ENCODE data around the gene CLTB.

The CLTB gene

DNA sequence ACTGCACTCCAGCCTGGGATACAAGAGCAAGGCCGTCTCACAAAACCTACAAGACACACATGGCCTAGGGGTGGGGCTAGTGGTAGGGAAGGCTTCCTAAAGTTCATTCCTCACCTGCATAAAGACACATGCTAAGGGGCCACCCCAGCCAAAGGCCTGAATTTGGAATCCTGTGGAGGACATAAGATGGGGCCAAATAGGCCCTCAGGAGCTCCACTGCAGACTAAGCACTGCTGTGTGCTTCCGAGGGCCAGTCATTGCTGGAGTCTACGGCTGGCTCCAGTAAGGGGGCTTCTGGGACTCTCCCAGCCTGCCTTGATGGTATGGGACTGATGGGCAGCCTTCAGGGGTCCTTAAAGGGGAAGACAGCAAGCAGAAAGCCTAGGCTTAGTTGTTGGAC lies 33.6 kb downstream of the CLTB start:
- DNase-seq (ENCODE audit: low read depth in 2 of 2): no peak

DNA sequence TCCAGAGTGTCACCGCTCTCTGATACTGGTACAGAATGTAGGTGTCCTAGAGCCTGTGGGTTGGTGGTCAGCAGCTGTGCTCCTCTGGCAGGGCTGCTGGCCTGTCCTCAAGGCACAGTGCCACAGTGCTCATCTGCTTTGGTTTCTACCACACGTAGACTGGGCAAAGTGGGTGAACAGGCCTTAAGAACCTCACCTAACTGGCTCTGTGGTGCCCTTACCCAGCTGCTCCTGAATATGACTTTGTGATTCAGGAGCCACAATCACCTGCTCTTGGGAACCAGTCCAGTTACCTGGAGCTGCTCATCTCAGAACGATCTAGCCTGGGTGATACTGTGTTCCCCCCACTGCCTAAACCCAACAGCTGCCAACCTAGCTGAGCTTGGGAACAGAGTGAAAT lies 34.4 kb downstream of the CLTB start:
- DNase-seq (ENCODE audit: low read depth in 2 of 2): no peak

DNA sequence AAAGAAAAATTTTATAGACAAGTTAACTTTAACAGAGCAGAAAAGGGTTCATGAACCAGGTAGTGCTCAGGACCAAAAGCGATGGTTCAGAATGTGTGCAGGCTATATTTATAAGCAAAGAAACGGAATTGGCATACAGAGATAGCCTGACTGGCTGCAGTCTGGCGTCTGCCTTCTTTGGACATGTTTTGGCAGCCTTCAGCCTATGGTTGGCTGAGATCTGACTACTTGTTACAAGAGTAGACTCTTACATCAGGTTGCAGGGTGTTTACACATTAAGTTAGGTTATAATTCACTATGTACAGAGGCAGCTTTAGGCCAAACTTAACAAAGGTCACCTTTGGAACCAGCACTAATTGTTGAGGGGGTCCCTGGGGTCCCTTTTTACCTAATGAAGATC lies 34.9 kb downstream of the CLTB start:
- DNase-seq (ENCODE audit: low read depth in 2 of 2): no peak

DNA sequence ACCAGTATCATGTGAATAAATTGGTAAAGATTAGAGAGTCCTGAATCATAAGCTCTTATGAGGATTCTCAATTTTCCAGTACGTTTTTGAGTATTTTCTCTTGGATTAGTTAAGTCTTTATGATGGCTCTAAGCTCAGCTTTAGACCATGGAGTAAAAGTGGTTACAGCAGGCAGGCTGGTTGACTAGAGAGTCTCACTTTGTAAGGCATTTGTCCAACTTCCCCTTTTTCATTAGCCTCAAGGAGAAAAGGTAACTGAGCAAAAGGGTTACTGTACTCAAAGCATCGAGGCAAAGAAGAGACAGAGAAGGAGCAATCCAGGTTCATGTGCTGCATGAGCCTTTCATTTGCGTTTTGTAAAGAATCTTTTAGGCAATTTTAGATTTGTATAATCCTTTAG lies 36.5 kb downstream of the CLTB start:
- no peak for DNase-seq (ENCODE audit: low read depth in 2 of 2)

DNA sequence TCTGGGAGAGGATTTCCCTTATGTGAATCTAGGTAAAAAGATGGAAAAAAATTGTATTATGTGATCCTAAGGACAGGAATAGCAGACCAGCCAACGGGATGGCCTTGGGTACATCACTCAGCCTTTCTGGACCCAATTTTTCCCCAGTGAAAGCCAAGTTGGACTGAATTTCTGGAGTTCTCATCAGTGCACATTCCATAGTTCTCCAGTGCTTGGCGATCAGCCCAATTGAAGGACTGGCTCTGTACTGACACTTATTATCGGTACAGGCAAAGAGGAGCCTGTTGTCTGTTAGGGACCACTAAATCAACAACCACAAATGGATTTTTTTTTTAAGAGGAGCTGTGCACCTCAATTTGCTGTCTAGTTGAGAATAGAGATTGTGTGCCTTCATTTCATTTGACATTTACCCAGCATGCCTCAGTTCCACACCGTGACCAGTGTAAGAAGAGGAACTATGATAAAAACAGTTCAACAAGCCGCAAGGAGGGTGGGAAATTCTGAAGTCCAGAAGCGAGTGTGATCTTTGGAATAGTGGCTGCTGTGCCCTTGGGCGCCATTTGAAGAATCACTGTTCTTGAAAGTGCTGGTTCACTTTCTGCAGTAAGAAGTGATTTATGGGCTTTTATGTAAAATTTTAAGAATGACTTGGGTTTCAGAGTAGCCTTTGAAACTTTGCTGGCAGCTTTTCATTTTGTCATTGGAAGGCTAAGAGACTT lies 43.1 kb downstream of the CLTB start:
- DNase-seq (ENCODE audit: low read depth in 2 of 2): no peak

DNA sequence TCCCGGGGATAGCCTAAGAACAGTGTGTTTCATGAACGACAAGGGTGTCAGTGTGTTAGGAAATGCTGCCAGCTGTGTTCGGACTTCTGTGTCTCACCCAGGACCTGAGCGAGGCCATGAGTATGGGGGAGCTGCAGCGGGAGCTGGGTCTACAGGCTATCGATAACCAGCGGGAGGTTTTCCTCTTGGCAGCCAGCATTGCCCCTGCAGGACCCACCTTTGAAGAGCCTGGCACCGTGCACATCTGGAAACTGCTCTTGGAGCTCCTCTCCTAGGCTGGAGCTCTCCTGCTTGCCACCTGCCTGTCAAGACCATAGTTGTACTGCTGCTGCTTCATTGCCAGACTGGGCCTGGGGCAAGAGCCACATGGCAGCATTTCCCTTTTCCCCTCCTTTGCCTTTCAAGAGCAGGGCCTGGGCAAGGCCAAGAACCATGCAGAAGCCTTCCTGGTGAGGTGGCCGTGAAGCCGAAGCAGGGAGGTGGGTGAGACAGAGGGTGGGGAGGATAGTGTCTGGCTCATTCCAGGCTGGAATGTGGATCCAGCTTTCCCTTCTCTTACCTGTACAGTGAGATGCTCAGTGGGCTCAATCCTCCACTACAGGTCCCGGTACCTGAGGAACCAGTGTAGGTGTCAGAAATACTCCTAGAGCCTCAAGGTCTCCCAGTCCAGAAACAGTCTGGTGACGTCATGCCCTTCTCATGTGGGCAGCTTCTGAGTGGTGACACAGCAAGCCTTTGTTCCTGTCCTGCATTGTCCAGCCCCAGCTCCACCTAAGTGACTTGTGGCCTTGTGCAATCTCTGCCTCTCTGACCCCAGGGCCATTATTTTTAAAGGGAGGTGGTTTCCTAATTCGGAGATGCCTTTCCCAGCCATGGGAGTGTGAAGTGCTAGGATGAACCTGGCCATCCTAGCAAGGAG lies 44.5 kb downstream of the CLTB start:
- no peak for DNase-seq (ENCODE audit: low read depth in 2 of 2)

DNA sequence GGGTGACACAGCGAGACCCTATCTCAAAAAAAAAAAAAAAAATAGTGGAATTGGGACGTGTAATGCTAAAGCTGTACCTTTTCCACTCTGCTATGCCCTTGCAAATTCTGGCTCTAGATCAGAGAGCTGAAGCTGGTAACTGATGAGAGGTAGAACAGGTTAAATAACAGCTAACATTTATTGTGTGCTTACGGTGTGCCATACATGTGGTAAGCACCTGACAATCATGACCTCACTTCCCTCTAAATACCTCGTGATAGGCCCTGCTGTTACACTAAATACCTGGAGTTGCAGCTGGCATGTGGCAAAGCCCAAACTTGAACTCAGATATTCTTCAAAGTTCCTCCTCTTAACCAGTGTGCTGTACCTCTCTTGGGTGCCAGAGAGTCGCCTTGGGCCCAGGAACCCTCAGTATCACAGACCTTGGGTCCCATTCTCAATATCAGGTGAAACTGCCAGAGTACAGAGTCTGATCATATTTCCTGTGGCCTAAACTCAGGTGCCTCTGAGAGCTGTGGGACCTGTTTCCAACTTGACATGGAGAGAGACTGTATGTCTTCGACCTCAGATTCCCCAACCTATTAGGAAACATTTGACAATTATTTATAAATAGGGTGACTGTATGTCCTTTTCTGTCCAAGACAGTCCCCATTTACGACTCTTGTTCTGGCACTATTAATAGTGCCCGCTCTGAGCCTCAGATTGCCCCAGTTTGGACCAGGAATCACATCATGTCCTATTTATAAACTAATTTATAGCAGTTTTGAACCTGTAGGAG lies 46.2 kb downstream of the CLTB start:
- no peak for DNase-seq (ENCODE audit: low read depth in 2 of 2)

DNA sequence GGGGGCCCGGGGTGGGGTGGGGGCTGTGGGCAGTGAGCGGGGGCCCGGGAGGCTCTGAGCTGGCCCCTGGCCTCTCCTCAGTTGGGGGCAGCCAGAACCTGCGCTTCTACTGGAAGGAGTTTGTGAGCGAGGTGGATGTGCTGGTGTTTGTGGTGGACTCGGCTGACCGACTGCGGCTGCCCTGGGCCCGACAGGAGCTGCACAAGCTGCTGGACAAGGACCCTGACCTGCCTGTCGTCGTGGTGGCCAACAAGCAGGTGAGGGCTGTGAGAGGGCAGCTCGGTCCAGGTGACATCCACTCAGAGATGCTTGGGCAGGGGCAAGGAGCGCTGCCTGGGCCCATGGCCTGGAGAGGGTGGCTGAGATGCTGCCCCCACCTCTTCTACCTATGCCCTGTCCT lies 47.6 kb downstream of the CLTB start:
- DNase-seq (ENCODE audit: low read depth in 2 of 2): no peak

DNA sequence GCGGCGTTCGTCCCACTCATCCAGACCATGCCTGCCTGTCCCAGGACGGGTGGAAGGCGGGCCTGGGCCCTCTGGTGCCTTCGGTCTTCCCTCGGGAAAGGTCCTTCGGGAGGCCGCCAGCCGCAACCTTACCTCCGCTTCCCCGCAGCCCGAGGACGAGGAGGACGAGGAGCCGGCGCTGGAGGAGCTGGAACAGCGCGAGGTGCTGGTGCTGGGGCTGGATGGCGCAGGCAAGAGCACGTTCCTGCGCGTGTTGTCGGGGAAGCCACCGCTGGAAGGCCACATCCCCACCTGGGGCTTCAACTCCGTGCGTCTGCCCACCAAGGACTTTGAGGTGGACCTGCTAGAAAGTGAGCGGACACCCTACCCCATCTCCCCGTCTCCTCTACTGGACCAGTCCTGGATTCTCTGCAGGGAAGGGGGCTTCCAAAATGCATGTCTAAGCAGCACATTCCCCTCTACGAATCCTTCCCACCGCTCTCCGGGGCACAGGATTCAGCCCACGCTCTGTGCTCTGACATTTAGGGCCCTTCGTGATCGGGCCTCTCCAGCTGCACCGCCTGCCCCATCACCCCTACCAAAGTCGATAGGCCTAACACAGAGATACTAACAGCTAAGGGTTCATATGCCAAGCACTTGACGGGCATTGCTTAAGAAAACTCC lies 50.0 kb downstream of the CLTB start:
- DNase-seq (ENCODE audit: low read depth in 2 of 2): no peak

DNA sequence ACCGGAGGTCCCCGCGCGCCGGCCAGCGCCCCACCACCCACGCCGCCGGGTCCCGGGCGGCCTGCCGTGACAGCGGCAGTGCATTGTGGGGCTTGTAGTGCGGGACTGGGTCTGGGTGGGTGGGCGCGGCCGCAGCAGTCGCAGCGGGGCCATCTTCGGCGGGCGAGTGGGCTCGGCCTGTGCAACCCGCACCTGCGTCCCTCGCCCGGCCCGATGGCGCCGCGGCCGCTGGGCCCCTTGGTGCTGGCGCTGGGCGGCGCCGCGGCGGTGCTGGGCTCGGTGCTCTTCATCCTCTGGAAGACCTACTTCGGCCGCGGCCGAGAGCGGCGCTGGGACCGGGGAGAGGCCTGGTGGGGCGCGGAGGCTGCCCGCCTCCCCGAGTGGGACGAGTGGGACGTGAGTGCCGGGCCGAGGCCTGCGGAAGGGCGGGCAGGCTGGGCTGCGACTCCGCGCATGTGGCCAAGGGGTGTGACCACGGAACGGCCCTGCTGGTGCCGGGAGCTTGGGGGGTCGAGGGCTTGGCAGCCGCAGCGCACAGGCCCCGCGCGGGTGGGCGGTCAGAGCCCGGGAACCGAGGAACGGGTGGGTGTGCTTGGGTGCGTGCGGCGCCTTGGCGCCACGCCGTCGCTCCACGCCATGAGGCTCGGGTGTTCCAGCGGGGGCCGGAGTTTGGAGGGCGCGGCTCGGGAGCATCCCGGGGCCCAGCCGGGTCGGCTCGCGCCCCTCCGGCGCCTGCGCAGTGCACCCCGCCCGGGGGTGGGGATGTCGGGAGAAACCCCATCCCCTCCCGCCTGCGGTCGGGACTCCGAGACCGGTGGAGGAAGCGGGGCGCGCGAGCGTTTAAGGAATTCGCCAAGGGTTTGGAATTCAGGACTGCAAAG lies 50.7 kb downstream of the CLTB start, which contains the start of gene ARL10:
Gene ARL10, plus strand, starts transcription at position 137 of the 881 bp plus-strand sequence. Its CDS starts 77 bp downstream, at position 214.
- DNase-seq (ENCODE audit: low read depth in 2 of 2): peak; percentile 33 to 53

DNA sequence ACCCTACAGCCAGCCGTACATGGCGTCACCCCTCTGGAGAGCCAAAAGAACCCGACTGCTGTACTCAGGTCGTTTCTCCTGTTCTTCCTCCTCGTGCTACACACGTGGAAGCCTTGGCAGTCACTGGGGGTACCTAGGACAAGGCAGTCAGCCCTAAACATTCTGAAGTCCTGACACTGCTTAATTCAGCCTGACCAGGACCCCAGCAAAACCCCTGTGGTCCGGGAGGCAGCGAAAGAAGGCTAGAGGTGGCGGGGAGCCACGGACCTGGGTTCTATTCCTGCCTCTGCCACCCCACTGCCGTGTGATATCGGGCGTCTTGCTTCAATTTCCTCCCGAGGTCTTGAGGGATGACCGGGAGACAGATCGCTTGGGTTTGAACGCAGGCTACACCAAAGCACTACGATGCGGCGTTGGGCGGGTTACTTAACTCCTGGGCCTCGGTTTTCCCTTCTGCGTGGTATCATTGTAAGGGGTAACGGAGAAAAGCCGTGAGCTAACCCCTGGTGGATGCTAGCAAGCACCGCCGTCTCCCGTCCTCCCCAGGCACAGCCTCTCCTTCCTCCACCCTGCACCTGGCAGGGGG lies 51.5 kb downstream of the CLTB start:
- DNase-seq (ENCODE audit: low read depth in 2 of 2): no peak

DNA sequence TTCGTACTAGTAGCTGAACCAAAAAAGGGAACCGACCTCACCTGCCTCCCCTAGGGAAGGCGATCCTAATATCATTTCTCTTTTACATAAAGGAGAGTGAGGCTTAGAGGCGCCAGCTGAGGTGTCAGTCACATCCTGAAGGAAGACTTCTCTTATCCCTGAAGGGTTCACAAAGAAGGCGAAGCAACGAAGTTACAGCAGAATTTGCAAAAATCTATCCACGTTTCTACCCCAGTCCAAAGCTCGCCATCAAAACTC lies 54.2 kb downstream of the CLTB start:
- no peak for DNase-seq (ENCODE audit: low read depth in 2 of 2)

DNA sequence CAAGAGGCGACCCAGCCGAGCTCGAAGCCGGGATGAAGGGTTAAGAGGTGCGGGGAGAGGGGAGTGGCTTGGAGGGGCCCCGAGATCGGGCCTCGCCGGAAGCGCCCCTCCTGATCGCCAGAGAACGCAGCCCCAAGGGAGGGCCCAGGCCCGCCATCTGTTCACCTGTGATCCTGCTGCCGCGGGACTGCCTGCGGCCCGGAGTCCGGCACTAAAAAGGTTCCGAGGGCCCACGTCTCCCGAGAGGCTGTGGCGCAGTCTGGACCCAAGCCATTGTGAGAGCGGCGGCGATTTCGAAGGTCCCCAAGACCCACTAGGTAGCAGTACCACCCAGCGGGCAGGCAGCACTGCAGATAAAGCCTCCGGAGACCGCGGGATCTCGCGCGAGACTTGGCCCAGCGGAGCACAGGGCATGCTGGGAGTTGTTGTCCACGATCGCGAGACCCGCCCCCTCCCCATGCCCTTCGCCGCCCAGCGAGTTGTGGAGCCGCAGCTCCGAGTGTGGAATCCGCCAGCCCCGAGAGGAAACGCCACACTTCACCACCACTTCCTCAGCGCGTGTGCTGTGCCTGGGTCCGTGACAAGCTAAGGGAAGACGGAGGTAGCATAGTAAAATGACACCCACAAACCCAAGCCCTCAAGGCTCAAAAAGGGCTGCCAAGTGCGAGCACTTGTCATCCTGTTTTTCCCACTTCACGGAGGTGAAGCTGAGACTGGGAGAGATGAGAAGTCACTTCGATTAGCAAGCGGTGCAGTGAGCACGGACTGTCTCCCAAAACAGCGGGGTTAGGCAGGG lies 54.7 kb downstream of the CLTB start, which contains the start of gene KIAA1191:
Gene KIAA1191, minus strand, starts transcription at position 328 of the 796 bp plus-strand sequence. CDS start 2,256 bp downstream, outside the sequence.
- DNase-seq (ENCODE audit: low read depth in 2 of 2): peak; percentile 89 to 92

DNA sequence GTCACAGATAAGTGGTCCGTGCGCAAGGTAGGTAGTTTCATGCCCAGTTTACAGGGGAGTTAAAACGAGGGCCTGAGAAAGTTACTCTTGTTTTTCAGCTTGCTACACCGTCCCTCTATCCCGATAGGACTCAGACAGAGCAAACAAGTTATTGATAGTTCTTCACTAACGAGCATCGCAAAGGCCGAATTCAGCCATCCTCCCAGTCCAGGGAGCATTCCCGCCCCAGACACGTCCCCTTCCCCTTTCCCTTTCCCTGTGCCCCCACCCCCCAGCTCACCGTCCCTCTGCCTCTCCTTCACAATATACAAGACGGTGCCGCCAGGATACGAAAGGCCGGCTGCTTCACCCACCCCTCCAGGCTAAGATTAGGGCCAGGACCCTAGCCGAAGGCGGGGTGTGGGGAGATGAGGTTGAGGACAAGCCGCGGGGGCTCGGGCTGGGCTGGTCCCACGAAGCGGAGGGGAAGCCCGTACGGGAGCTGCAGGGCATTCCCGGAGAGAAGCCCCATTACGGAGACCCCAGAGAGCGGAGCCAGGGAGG lies 55.4 kb downstream of the CLTB start:
- DNase-seq (ENCODE audit: low read depth in 2 of 2): no peak

DNA sequence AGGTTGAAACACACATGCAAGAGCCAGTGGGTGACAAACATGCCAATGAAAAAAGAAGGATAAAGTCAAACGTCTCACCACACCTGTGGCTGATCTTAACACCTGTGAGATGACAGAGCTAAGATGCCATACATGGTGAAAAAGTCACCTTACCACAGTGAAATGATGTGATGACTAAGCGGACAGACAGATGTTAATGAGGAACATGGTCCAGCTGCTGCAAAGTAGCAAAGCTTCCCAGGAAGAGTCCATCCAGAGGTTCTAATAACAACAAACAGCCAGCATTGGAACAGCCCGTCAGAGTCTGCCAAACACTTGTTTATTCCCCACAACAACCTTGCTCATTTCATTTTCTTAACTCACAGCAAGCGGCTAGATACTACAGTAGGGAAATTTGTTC lies 56.7 kb downstream of the CLTB start:
- no peak for DNase-seq (ENCODE audit: low read depth in 2 of 2)

DNA sequence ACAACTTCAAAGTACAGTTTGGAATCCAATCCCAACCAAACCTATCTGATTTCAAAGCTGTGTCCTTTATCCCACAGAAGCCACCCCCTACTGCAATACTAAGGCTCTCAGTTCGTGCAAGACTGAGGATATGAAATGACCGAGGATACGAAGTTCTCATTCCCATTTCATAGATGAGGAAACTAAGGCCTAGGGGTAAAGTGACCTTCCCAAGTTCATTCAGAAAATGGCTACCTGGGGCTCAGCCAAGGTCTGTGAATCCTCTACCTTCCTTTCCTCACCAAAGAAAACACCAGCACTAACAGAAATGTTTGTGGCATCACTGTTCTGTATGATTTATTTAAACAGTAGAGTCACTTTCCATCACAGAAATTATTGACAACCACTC lies 60.2 kb downstream of the CLTB start:
- no peak for DNase-seq (ENCODE audit: low read depth in 2 of 2)

DNA sequence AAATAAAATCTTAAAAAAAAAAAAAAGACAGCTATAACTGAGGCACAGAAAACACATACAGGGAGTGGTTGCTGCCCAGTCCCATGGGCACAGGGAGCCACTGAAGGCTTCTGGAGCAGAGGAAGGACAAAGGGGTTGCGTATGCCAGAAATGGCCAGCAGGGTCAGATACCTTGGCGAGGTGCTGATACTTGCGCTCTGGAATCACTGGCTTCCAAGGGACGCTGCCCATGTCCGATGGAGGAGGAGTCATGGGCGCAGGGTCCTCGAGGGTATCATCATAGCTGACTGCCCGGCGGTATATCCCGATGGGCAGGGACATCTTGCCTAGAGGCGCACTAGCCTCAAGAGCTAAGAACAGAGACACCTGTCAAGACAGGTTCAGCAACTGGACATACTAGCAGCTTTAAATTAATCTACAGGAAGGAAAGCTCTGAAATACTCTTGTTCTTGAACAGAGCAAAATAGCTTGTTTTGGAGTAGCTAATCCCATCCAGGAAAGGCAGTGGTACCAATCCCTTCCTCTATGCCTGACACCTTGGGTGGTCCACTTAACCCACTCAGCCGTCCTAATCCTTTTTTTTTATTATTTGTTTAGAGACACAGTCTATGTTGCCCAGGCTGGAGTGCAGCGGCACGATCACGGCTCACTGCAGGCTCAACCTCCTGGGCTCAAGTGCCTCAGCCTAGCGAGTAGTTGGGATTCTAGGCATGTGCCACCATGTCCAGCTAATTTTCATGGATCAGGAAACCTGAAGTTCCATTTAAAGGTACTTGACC lies 60.8 kb downstream of the CLTB start:
- DNase-seq (ENCODE audit: low read depth in 2 of 2): no peak

DNA sequence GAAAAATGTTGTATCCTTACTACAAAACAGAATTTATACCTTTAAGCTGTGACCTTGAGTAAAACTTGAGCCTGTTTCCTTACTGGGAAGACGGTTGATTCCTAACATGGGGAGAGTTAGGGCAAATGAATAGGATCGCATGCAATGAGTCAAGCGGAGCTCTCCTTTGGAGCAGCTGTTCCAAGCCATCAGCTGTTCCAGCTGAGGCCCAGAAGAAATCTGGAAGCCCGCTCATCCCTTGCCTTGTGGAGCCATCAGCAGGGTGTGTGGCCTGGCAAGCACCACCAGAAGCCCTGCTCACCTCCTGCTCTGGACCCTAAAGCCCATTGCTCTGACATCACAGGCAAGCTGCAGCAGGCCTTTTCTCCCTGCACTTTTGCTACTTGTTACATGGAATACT lies 62.8 kb downstream of the CLTB start:
- DNase-seq (ENCODE audit: low read depth in 2 of 2): no peak
